Measurements from ENCODE around the gene ZNF284. TPM values are rescaled to one million over a fixed set of nuclear protein-coding genes. Genes with fewer than 3 reads are reported as not detected.

Gene ZNF284
- total RNA-seq, 4 donors from 2014 or later: 2.5 to 3.2 TPM; not detected in 2

DNA sequence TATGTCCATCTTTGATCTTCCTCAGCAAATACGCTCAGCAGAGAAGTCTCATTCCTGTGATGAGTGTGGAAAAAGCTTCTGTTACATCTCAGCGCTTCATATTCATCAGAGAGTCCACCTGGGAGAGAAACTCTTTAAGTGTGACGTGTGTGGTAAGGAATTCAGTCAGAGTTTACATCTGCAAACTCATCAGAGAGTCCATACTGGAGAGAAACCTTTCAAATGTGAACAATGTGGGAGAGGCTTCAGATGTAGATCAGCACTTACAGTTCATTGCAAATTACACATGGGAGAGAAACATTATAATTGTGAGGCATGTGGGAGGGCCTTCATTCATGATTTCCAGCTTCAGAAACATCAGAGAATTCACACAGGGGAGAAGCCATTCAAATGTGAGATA is 5.7 kb upstream of the ZNF284 start:
- no peak overlapping the region for H3K27ac ChIP-seq
- in situ Hi-C loops (cut with MboI; ENCODE audit: low pct_ligation_motif_present in 1 of 4, low pct_unique_long_range_greater_than_20kb in 1 of 4, low sequenced_read_pairs in 3 of 4) (no loop called here), intact Hi-C loops (cut with DNase I; ENCODE audit: low total_unique reads) (no loop called here)
- peaks cover 2 to 66% (median 28%) of the 10 kb centered on the region in 4 donors for H3K36me3 ChIP-seq
- TF ChIP-seq, protein P1, sequence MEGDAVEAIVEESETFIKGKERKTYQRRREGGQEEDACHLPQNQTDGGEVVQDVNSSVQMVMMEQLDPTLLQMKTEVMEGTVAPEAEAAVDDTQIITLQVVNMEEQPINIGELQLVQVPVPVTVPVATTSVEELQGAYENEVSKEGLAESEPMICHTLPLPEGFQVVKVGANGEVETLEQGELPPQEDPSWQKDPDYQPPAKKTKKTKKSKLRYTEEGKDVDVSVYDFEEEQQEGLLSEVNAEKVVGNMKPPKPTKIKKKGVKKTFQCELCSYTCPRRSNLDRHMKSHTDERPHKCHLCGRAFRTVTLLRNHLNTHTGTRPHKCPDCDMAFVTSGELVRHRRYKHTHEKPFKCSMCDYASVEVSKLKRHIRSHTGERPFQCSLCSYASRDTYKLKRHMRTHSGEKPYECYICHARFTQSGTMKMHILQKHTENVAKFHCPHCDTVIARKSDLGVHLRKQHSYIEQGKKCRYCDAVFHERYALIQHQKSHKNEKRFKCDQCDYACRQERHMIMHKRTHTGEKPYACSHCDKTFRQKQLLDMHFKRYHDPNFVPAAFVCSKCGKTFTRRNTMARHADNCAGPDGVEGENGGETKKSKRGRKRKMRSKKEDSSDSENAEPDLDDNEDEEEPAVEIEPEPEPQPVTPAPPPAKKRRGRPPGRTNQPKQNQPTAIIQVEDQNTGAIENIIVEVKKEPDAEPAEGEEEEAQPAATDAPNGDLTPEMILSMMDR (IDR thresholded peaks at IDR 0.05): no peak
- TF ChIP-seq EP300 (IDR thresholded peaks at IDR 0.05; ENCODE audit: low read depth) (no peak), POLR2A (IDR thresholded peaks at IDR 0.05) (no peak), POLR2AphosphoS5 (IDR thresholded peaks at IDR 0.05) (no peak)
- peaks cover 0 to 2% (median under 1%) of the 10 kb centered on the region in 4 donors for H3K4me1 ChIP-seq
- H3K4me3 ChIP-seq: no peak overlapping the region
- 44 to 57% methylated on average over 2 to 3 of the region's 3 CpGs for WGBS, 2 donors (ENCODE audit: low coverage in 1 of 2)
- no peak for DNase-seq
- no peaks in the 10 kb centered on the region for H3K27me3 ChIP-seq
- peaks cover 44 to 47% of the 10 kb centered on the region in 2 donors for H3K9me3 ChIP-seq

DNA sequence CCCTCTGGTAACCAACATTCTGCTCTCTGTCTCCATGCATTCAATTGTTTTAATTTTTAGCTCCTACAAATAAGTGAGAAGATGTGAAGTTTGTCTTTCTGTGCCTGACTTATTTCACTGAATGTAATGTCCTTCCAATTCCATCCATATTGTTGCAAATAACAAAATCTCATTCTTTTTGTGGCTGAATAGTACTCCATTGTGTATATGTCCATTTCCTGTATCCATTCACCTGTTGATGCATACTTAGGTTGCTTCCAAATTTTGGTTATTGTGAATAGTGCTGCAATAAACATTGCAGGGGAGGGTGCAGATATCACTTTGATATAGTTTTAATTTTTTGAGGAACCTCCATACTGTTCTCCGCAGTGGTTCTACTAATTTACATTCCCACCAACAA is 2.5 kb upstream of the ZNF284 start:
- TF ChIP-seq, protein P1 (IDR thresholded peaks at IDR 0.05): no peak
- TF ChIP-seq POLR2A (IDR thresholded peaks at IDR 0.05) (no peak), POLR2AphosphoS5 (IDR thresholded peaks at IDR 0.05) (no peak), EP300 (IDR thresholded peaks at IDR 0.05; ENCODE audit: low read depth) (no peak)
- Histone ChIP-seq H3K27me3 (no peaks in the 10 kb centered on the region), H3K9me3 (peaks cover 41 to 47% of the 10 kb centered on the region in 2 donors), H3K36me3 (peaks cover 2 to 35% (median 13%) of the 10 kb centered on the region in 4 donors), H3K27ac (no peak overlapping the region), H3K4me3 (no peak overlapping the region), H3K4me1 (peaks cover 0 to 17% (median 10%) of the 10 kb centered on the region in 4 donors)
- WGBS, 2 donors (ENCODE audit: low coverage in 1 of 2): 83 to 90% methylated on average over 1 of the region's 1 CpG
- intact Hi-C loops (cut with DNase I; ENCODE audit: low total_unique reads): no loop called here
- no peak for DNase-seq
- in situ Hi-C loops (cut with MboI; ENCODE audit: low pct_ligation_motif_present in 1 of 4, low pct_unique_long_range_greater_than_20kb in 1 of 4, low sequenced_read_pairs in 3 of 4): no loop called here

DNA sequence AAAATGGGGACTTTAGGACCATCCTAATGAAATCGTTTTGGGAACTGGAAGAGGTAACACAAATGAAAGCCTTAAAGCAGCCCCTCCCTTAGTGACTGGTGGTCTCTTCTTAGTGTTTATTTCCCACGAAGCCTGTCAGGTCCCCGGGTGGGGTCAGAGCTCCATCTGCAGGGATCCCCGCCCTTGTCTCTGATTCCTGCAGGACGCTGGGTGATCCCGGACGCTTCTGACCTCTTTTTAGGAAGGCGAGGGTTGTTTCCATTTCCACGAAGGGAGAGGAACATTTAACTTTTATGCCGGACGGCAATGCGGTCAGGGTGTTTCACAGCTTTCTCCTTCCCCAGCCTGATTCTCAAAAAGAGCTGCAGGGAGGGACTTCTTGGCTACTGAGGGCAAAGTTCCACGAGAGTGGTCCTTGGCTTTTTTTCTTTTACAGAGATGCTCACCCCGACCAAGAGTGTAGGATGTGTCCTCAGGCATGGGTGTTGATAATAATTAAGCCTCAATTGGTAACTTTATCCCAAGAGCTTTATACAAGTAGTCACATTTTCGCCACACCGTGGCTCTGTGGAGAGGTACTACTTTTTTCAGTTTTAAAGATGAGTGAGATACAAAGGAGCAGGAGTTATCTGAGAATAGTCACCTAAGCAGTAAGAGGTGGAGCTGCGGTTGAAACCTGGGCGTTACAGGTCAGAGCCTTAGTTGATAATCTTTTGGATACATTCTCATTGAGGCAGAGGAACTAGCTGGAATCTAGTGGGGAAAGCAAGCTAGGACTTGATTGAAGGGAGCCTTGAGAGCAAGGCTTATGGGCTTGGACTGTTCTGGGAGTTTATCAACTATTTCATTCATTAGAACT is 813 bp downstream of the ZNF284 start:
- no peak for DNase-seq
- Histone ChIP-seq H3K4me3 (peak overlapping the region; percentile 23 to 78 (median 60)), H3K27me3 (no peaks in the 10 kb centered on the region), H3K36me3 (peaks cover 0 to 4% (median 0%) of the 10 kb centered on the region in 4 donors), H3K9me3 (peaks cover 14 to 18% of the 10 kb centered on the region in 2 donors), H3K4me1 (peaks cover 0 to 17% (median 10%) of the 10 kb centered on the region in 4 donors), H3K27ac (peak overlapping the region in 2 of 4 donors; percentile 74 to 75)
- in situ Hi-C loops (cut with MboI; ENCODE audit: low pct_ligation_motif_present in 1 of 4, low pct_unique_long_range_greater_than_20kb in 1 of 4, low sequenced_read_pairs in 3 of 4) (no loop called here), intact Hi-C loops (cut with DNase I; ENCODE audit: low total_unique reads) (no loop called here)
- TF ChIP-seq, protein P1 (IDR thresholded peaks at IDR 0.05): no peak
- WGBS, 2 donors (ENCODE audit: low coverage in 1 of 2): 26 to 32% methylated on average over 7 to 18 of the region's 18 CpGs

DNA sequence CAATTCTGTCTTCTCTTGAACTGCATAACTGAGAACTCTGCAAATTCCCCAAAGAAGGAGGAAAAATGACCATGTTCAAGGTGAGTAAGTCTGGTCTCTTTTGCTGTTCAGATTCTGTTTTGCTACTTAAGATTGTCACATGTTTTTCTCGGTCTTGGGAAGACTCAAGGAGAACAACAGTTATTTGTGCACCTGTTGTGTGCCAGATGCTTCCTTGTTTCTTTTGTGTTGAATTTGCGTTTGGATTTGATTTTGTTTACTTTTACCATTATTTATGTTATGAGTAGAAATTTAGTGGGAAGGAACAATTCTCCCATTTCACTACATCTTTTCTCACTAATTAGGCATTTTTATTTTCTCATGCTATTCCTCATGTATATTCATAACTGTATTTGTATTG is 4.4 kb downstream of the ZNF284 start:
- no peak for DNase-seq
- no peak overlapping the region for H3K4me3 ChIP-seq
- in situ Hi-C loops (cut with MboI; ENCODE audit: low pct_ligation_motif_present in 1 of 4, low pct_unique_long_range_greater_than_20kb in 1 of 4, low sequenced_read_pairs in 3 of 4) (no loop called here), intact Hi-C loops (cut with DNase I; ENCODE audit: low total_unique reads) (no loop called here)
- no peak for TF ChIP-seq EP300 (IDR thresholded peaks at IDR 0.05; ENCODE audit: low read depth)
- no peak for TF ChIP-seq POLR2AphosphoS5 (IDR thresholded peaks at IDR 0.05)
- no peak for TF ChIP-seq POLR2A (IDR thresholded peaks at IDR 0.05)
- TF ChIP-seq, protein P1 (IDR thresholded peaks at IDR 0.05): no peak
- no peaks in the 10 kb centered on the region for H3K9me3 ChIP-seq
- 84 to 86% methylated on average over 2 of the region's 2 CpGs for WGBS, 2 donors (ENCODE audit: low coverage in 1 of 2)
- no peak overlapping the region for H3K27ac ChIP-seq
- H3K36me3 ChIP-seq: peaks cover 0 to 24% (median 0%) of the 10 kb centered on the region in 4 donors
- H3K27me3 ChIP-seq: no peaks in the 10 kb centered on the region
- H3K4me1 ChIP-seq: peaks cover 0 to 14% (median 9%) of the 10 kb centered on the region in 4 donors

All from transverse colon (tissue), 4 donors.